ENCODE measurements around the gene FAM118A.
"Not testable (repeated sequence)": the region's sequence is repeated elsewhere in the genome, so short reads cannot be mapped to it uniquely, and the experiment has no call there.

The FAM118A gene

GRCh38 chr22:45359627-45360026 is 49.9 kb downstream of the FAM118A start:
- no peaks in the 10 kb centered on the region for H3K27me3 ChIP-seq (ENCODE audit: insufficient read depth, low read length)
- no peaks in the 10 kb centered on the region for H3K9me3 ChIP-seq (ENCODE audit: insufficient read depth, low read depth, low read length)
- H2AFZ ChIP-seq (ENCODE audit: insufficient read depth, low read length, poor library complexity): no peak overlapping the region
- no peak overlapping the region for H2BK120ac ChIP-seq (ENCODE audit: insufficient read depth, low read length, poor library complexity)
- no peaks in the 10 kb centered on the region for H3K4me1 ChIP-seq (ENCODE audit: control insufficient read depth in 1 of 2, insufficient read depth in 2 of 2, low read length in 2 of 2)
- no peaks in the 10 kb centered on the region for H3K36me3 ChIP-seq (ENCODE audit: control insufficient read depth in 1 of 2, insufficient read depth in 2 of 2, low read length in 2 of 2)
- H4K91ac ChIP-seq (ENCODE audit: low read depth, low read length): no peak overlapping the region
- H3K23ac ChIP-seq (ENCODE audit: low read length): no peak overlapping the region
- H3K18ac ChIP-seq (ENCODE audit: low read length): no peak overlapping the region
- no CpG with 5 or more reads among the region's 4 CpGs for WGBS (ENCODE audit: extremely low coverage, insufficient coverage, insufficient read length)
- H2BK5ac ChIP-seq (ENCODE audit: low read depth, low read length, poor library complexity): no peak overlapping the region
- no peak for DNase-seq
- H3K4me3 ChIP-seq (ENCODE audit: low read depth, low read length): no peak overlapping the region
- H3K27ac ChIP-seq (ENCODE audit: low read depth, low read length): no peak overlapping the region
- no peak overlapping the region for H3K14ac ChIP-seq (ENCODE audit: low read length)
- H3K79me2 ChIP-seq (ENCODE audit: control insufficient read depth, insufficient read depth, low read length, poor library complexity): no peaks in the 10 kb centered on the region
- no peak overlapping the region for H2AK5ac ChIP-seq (ENCODE audit: low read length)
- no peak overlapping the region for H4K12ac ChIP-seq (ENCODE audit: low read depth, low read length)
- H4K8ac ChIP-seq (ENCODE audit: low read depth, low read length): no peak overlapping the region
- H3K9ac ChIP-seq (ENCODE audit: low read length): no peak overlapping the region
- H3K4ac ChIP-seq (ENCODE audit: low read depth, low read length): no peak overlapping the region
- H3K79me1 ChIP-seq (ENCODE audit: low read length): no peaks in the 10 kb centered on the region
- no peak overlapping the region for H3K4me2 ChIP-seq (ENCODE audit: low read length)
- H2BK12ac ChIP-seq (ENCODE audit: low read length): no peak overlapping the region

DNA sequence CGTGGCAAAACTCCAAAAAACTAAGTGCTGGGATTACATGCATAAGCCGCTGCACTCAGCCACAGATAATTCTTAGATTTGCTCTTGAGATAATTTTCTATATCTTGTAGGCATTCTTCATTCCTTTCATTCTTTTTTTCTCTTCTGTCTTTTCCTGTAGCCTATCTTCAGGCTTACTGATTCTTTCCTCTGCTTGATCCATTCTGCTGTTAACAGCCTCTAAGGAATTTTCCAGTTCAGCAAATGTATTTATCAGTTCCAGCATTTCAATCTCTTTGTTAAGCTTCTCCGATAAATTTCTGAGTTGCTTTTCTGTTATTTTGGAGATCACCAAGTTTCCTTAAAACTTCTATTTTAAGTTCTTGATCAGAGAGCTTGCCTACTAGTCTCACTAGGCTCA is 57.0 kb downstream of the FAM118A start:
- H4K8ac ChIP-seq (ENCODE audit: low read depth, low read length): no peak overlapping the region
- no peaks in the 10 kb centered on the region for H3K79me1 ChIP-seq (ENCODE audit: low read length)
- H3K18ac ChIP-seq (ENCODE audit: low read length): no peak overlapping the region
- H2BK120ac ChIP-seq (ENCODE audit: insufficient read depth, low read length, poor library complexity): no peak overlapping the region
- H3K23ac ChIP-seq (ENCODE audit: low read length): no peak overlapping the region
- H2AK5ac ChIP-seq (ENCODE audit: low read length): no peak overlapping the region
- no peaks in the 10 kb centered on the region for H3K27me3 ChIP-seq (ENCODE audit: insufficient read depth, low read length)
- no peak overlapping the region for H2BK5ac ChIP-seq (ENCODE audit: low read depth, low read length, poor library complexity)
- H3K4me2 ChIP-seq (ENCODE audit: low read length): no peak overlapping the region
- H3K36me3 ChIP-seq (ENCODE audit: control insufficient read depth in 1 of 2, insufficient read depth in 2 of 2, low read length in 2 of 2): no peaks in the 10 kb centered on the region
- WGBS (ENCODE audit: extremely low coverage, insufficient coverage, insufficient read length): no CpG with 5 or more reads among the region's 3 CpGs
- no peak overlapping the region for H4K12ac ChIP-seq (ENCODE audit: low read depth, low read length)
- no peak overlapping the region for H3K14ac ChIP-seq (ENCODE audit: low read length)
- H3K4me1 ChIP-seq (ENCODE audit: control insufficient read depth in 1 of 2, insufficient read depth in 2 of 2, low read length in 2 of 2): no peaks in the 10 kb centered on the region
- H2BK12ac ChIP-seq (ENCODE audit: low read length): no peak overlapping the region
- no peak overlapping the region for H3K27ac ChIP-seq (ENCODE audit: low read depth, low read length)
- no peak overlapping the region for H2AFZ ChIP-seq (ENCODE audit: insufficient read depth, low read length, poor library complexity)
- no peak overlapping the region for H4K91ac ChIP-seq (ENCODE audit: low read depth, low read length)
- H3K9ac ChIP-seq (ENCODE audit: low read length): no peak overlapping the region
- DNase-seq: peak in 1 of 2 donors; percentile 35
- H3K4me3 ChIP-seq (ENCODE audit: low read depth, low read length): no peak overlapping the region
- H3K4ac ChIP-seq (ENCODE audit: low read depth, low read length): no peak overlapping the region
- H3K9me3 ChIP-seq (ENCODE audit: insufficient read depth, low read depth, low read length): peaks cover 3% of the 10 kb centered on the region
- no peaks in the 10 kb centered on the region for H3K79me2 ChIP-seq (ENCODE audit: control insufficient read depth, insufficient read depth, low read length, poor library complexity)

DNA sequence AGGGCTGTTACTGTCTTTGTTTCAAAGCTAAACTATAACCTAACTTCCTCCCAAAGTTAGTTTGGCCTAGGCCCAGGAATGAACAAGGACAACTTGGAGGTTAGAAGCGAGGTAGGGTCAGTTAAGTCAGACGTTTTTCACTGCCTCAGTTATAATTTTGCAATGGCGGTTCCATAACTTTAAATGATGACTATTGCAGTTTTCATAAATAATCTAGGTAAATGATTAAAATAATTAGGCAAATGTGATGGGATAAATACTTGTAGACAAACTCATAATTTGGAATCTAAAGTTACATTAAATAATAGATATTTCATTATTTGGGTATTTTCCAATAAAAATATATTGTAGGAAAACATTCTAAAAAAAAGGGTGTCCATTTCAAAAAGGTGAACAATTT is 63.9 kb downstream of the FAM118A start:
- not testable (repeated sequence) for H3K4me3 ChIP-seq (ENCODE audit: low read depth, low read length); H3K79me1 ChIP-seq (ENCODE audit: low read length); H4K8ac ChIP-seq (ENCODE audit: low read depth, low read length); DNase-seq; H2BK12ac ChIP-seq (ENCODE audit: low read length); H4K91ac ChIP-seq (ENCODE audit: low read depth, low read length); H3K4ac ChIP-seq (ENCODE audit: low read depth, low read length); H3K27me3 ChIP-seq (ENCODE audit: insufficient read depth, low read length); H3K18ac ChIP-seq (ENCODE audit: low read length); H4K12ac ChIP-seq (ENCODE audit: low read depth, low read length); H3K36me3 ChIP-seq (ENCODE audit: control insufficient read depth in 1 of 2, insufficient read depth in 2 of 2, low read length in 2 of 2); H3K9me3 ChIP-seq (ENCODE audit: insufficient read depth, low read depth, low read length); H2BK120ac ChIP-seq (ENCODE audit: insufficient read depth, low read length, poor library complexity); H3K9ac ChIP-seq (ENCODE audit: low read length); H3K4me1 ChIP-seq (ENCODE audit: control insufficient read depth in 1 of 2, insufficient read depth in 2 of 2, low read length in 2 of 2); H3K4me2 ChIP-seq (ENCODE audit: low read length); H2AK5ac ChIP-seq (ENCODE audit: low read length); H2AFZ ChIP-seq (ENCODE audit: insufficient read depth, low read length, poor library complexity); H3K27ac ChIP-seq (ENCODE audit: low read depth, low read length); H3K79me2 ChIP-seq (ENCODE audit: control insufficient read depth, insufficient read depth, low read length, poor library complexity); H3K14ac ChIP-seq (ENCODE audit: low read length); H3K23ac ChIP-seq (ENCODE audit: low read length); H2BK5ac ChIP-seq (ENCODE audit: low read depth, low read length, poor library complexity)
- WGBS (ENCODE audit: extremely low coverage, insufficient coverage, insufficient read length): no CpG with 5 or more reads among the region's 3 CpGs

DNA sequence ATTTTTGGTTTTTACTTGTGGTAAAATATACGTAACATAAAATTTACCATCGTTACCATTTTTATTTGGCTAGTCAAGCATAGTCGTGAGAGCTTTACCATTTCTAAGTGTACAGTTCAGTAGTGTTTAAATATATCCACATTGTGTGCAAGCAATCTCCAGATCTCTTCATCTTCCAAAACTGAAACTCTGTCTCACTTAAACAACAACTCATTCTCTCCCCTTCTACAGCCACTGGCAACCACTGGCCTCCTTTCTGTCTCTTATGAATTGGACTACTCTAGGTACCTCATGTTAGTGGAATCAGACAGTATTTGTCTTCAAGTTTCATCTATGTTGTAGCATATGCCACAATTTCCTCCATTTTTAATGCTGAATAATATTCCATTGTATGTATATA is 66.3 kb downstream of the FAM118A start:
- no peak overlapping the region for H2BK120ac ChIP-seq (ENCODE audit: insufficient read depth, low read length, poor library complexity)
- H2BK12ac ChIP-seq (ENCODE audit: low read length): no peak overlapping the region
- no peak overlapping the region for H3K9ac ChIP-seq (ENCODE audit: low read length)
- no peaks in the 10 kb centered on the region for H3K27me3 ChIP-seq (ENCODE audit: insufficient read depth, low read length)
- no peak overlapping the region for H3K18ac ChIP-seq (ENCODE audit: low read length)
- no CpG with 5 or more reads among the region's 3 CpGs for WGBS (ENCODE audit: extremely low coverage, insufficient coverage, insufficient read length)
- H2AK5ac ChIP-seq (ENCODE audit: low read length): no peak overlapping the region
- H4K8ac ChIP-seq (ENCODE audit: low read depth, low read length): no peak overlapping the region
- no peak overlapping the region for H3K27ac ChIP-seq (ENCODE audit: low read depth, low read length)
- H4K91ac ChIP-seq (ENCODE audit: low read depth, low read length): no peak overlapping the region
- H3K79me2 ChIP-seq (ENCODE audit: control insufficient read depth, insufficient read depth, low read length, poor library complexity): no peaks in the 10 kb centered on the region
- no peak overlapping the region for H3K4me3 ChIP-seq (ENCODE audit: low read depth, low read length)
- H3K79me1 ChIP-seq (ENCODE audit: low read length): no peaks in the 10 kb centered on the region
- no peak overlapping the region for H2BK5ac ChIP-seq (ENCODE audit: low read depth, low read length, poor library complexity)
- no peaks in the 10 kb centered on the region for H3K36me3 ChIP-seq (ENCODE audit: control insufficient read depth in 1 of 2, insufficient read depth in 2 of 2, low read length in 2 of 2)
- no peak overlapping the region for H3K4ac ChIP-seq (ENCODE audit: low read depth, low read length)
- no peaks in the 10 kb centered on the region for H3K4me1 ChIP-seq (ENCODE audit: control insufficient read depth in 1 of 2, insufficient read depth in 2 of 2, low read length in 2 of 2)
- H3K14ac ChIP-seq (ENCODE audit: low read length): no peak overlapping the region
- no peak overlapping the region for H3K4me2 ChIP-seq (ENCODE audit: low read length)
- no peak for DNase-seq
- no peak overlapping the region for H2AFZ ChIP-seq (ENCODE audit: insufficient read depth, low read length, poor library complexity)
- no peak overlapping the region for H4K12ac ChIP-seq (ENCODE audit: low read depth, low read length)
- H3K23ac ChIP-seq (ENCODE audit: low read length): no peak overlapping the region
- no peaks in the 10 kb centered on the region for H3K9me3 ChIP-seq (ENCODE audit: insufficient read depth, low read depth, low read length)
